ENCODE results near the gene CMA1. TPM values are rescaled to one million over a fixed set of nuclear protein-coding genes. Genes with fewer than 3 reads are reported as not detected.

Gene CMA1
- total and polyA plus RNA-seq, 2 experiments from 2014 or later = not detected

GRCh38 chr14:24465368-24465767 lies 42.7 kb downstream of the CMA1 start:
- H3K27me3 Mint-ChIP-seq (ENCODE audit: insufficient read depth, low read depth, poor library complexity) = no peaks in the 10 kb centered on the region
- no peaks in the 10 kb centered on the region for H3F3A ChIP-seq (replicated peaks; ENCODE audit: low read depth)
- TF ChIP-seq NANOG (IDR thresholded peaks at IDR 0.05; ENCODE audit: borderline replicate concordance) (no peak), STAT1 (IDR thresholded peaks at IDR 0.05; ENCODE audit: unreplicated experiment) (no peak), ZNF331 (CRISPR knock-in tag; IDR thresholded peaks at IDR 0.05; ENCODE audit: low read depth) (no peak), EZH2phosphoT487 (IDR thresholded peaks at IDR 0.05; ENCODE audit: unreplicated experiment) (no peak), CTCF (conservative IDR thresholded peaks at IDR 0.05; ENCODE audit: low read depth in 2 of 2) (no peak), POLR2AphosphoS5 (IDR thresholded peaks at IDR 0.05; ENCODE audit: low read depth) (no peak), ZNF114 (CRISPR knock-in tag; IDR thresholded peaks at IDR 0.05) (no peak), ETS1 (IDR thresholded peaks at IDR 0.05) (no peak), REST (IDR thresholded peaks at IDR 0.05; ENCODE audit: unreplicated experiment) (no peak), EZH2 (IDR thresholded peaks at IDR 0.05; ENCODE audit: low read depth, unreplicated experiment) (no peak), ZNF462 (CRISPR knock-in tag; IDR thresholded peaks at IDR 0.05) (no peak), CREB1 (CRISPR knock-in tag; IDR thresholded peaks at IDR 0.05; ENCODE audit: low read depth) (no peak), JUNB (IDR thresholded peaks at IDR 0.05; ENCODE audit: unreplicated experiment) (no peak)
- H3K4me1 ChIP-seq (ENCODE audit: insufficient read depth) = no peaks in the 10 kb centered on the region
- H3K36me3 Mint-ChIP-seq (ENCODE audit: low read depth) = no peaks in the 10 kb centered on the region; the same call in 2 of the 3 replicates
- no peaks in the 10 kb centered on the region; the same call in 1 of the 3 replicates for H3K9me3 Mint-ChIP-seq
- ATAC-seq (no peak), DNase-seq (ENCODE audit: low spot score) (no peak)
- H3K4me2 ChIP-seq = no peak overlapping the region
- H3K4me3 Mint-ChIP-seq = no peak overlapping the region
- no peaks in the 10 kb centered on the region for H3K9me2 ChIP-seq (ENCODE audit: insufficient read depth)
- no peaks in the 10 kb centered on the region for H4K20me1 ChIP-seq (replicated peaks; ENCODE audit: insufficient read depth)
- H3K27me3 ChIP-seq (ENCODE audit: insufficient read depth) = no peaks in the 10 kb centered on the region
- no peaks in the 10 kb centered on the region for H3K79me2 ChIP-seq (replicated peaks; ENCODE audit: insufficient read depth)
- no peaks in the 10 kb centered on the region for H3K36me3 ChIP-seq (ENCODE audit: insufficient read depth)
- no peak overlapping the region for H3K27ac Mint-ChIP-seq
- H2AFZ ChIP-seq = no peak overlapping the region
- no peak overlapping the region for H3K27ac ChIP-seq (ENCODE audit: low read depth)
- H3K4me3 ChIP-seq = no peak overlapping the region
- H3K4me1 Mint-ChIP-seq = peaks cover 3% of the 10 kb centered on the region; the same call in 1 of the 3 replicates

Data from GM23338 (cell line).